Measurements from ENCODE around the gene VSNL1. TPM values are rescaled to one million over a fixed set of nuclear protein-coding genes. Genes with fewer than 3 reads are reported as not detected.

VSNL1 gene
- total and polyA plus RNA-seq, 2 donors (not counting 1 experiment from before 2014, with no cell fraction given), result 1.2 to 3.9 TPM

DNA sequence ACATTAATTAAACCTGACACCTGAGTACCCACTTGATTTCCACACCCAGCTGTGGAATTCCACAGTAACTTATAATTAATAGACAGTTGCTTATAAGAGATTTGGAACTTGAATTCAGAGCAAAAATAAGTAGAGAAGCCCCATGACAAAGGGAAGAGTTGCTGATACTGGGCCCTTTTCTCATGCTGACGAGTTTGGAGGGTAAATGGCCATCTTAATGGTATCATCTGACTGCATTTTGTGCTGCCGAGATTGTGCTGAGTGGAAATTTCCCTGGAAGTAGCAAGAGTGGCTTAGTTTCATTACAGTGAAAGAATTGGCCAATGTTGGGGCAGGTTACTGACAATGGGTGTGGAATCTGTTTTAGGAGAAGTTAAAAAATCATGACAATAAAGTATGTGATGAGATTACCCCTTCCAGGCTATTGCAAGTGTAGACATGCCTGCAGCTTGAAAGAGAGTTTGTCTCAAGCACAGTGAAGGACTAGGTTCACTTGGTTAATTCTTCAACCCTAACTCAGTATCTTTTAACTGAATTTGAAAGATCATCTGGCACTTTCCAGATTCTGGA lies 49.9 kb downstream of the VSNL1 start:
- Histone ChIP-seq H4K20me1 (ENCODE audit: control insufficient read depth, extremely low read depth, insufficient read depth, low read length) (no peaks in the 10 kb centered on the region), H3K79me2 (ENCODE audit: control insufficient read depth, insufficient read depth, low read length) (no peaks in the 10 kb centered on the region), H3K36me3 (ENCODE audit: control insufficient read depth, insufficient read depth, low read length) (no peaks in the 10 kb centered on the region), H2AFZ (ENCODE audit: low read length) (no peak overlapping the region), H3K4me1 (ENCODE audit: control insufficient read depth, extremely low read depth, insufficient read depth, low read length) (peaks cover 20% of the 10 kb centered on the region), H3K4me2 (ENCODE audit: extremely low read depth, insufficient read depth, low read length) (no peak overlapping the region), H3K4me3 (replicated peaks in 1 of 4; ENCODE audit: control extremely low read depth in 1 of 4, insufficient read depth in 1 of 4, low read depth in 3 of 4, low read length in 4 of 4) (no peak overlapping the region), H3K9ac (ENCODE audit: insufficient read depth, low read length) (no peak overlapping the region), H3K9me3 (ENCODE audit: control insufficient read depth, insufficient read depth, low read depth, low read length) (no peaks in the 10 kb centered on the region), H3K27me3 (ENCODE audit: control insufficient read depth, insufficient read depth, low read length) (no peaks in the 10 kb centered on the region), H3K27ac (ENCODE audit: insufficient read depth, low read length) (no peak overlapping the region)
- TF ChIP-seq EZH2 (IDR thresholded peaks at IDR 0.05; ENCODE audit: low read length, missing control alignments) (no peak), CTCF (conservative IDR thresholded peaks at IDR 0.05 in 1 of 2, IDR thresholded peaks at IDR 0.05 in 1 of 2; ENCODE audit: low read depth in 1 of 2, low read length in 2 of 2) (no peak)
- DNase-seq (ENCODE audit: low read depth in 2 of 2), result no peak

DNA sequence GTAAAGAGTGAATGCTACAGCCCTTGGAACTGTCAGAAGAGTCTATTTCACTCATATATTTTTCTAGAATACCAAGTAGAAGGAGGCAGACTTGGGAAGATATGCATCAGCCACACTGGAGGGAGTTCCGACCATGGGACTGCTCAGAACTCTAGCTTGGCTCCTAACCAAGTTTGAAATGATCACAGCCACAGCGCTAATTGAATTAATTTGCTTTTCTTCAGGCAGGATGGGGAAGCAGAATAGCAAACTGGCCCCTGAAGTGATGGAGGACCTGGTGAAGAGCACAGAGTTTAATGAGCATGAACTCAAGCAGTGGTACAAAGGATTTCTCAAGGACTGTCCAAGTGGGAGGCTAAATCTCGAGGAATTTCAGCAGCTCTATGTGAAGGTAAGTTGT lies 51.4 kb downstream of the VSNL1 start:
- TF ChIP-seq EZH2 (IDR thresholded peaks at IDR 0.05; ENCODE audit: low read length, missing control alignments) (no peak), CTCF (conservative IDR thresholded peaks at IDR 0.05 in 1 of 2, IDR thresholded peaks at IDR 0.05 in 1 of 2; ENCODE audit: low read depth in 1 of 2, low read length in 2 of 2) (no peak)
- Histone ChIP-seq H4K20me1 (ENCODE audit: control insufficient read depth, extremely low read depth, insufficient read depth, low read length) (no peaks in the 10 kb centered on the region), H3K9me3 (ENCODE audit: control insufficient read depth, insufficient read depth, low read depth, low read length) (no peaks in the 10 kb centered on the region), H2AFZ (ENCODE audit: low read length) (no peak overlapping the region), H3K36me3 (ENCODE audit: control insufficient read depth, insufficient read depth, low read length) (no peaks in the 10 kb centered on the region), H3K4me3 (replicated peaks in 1 of 4; ENCODE audit: control extremely low read depth in 1 of 4, insufficient read depth in 1 of 4, low read depth in 3 of 4, low read length in 4 of 4) (no peak overlapping the region), H3K27ac (ENCODE audit: insufficient read depth, low read length) (no peak overlapping the region), H3K4me2 (ENCODE audit: extremely low read depth, insufficient read depth, low read length) (no peak overlapping the region), H3K27me3 (ENCODE audit: control insufficient read depth, insufficient read depth, low read length) (no peaks in the 10 kb centered on the region), H3K79me2 (ENCODE audit: control insufficient read depth, insufficient read depth, low read length) (no peaks in the 10 kb centered on the region), H3K9ac (ENCODE audit: insufficient read depth, low read length) (no peak overlapping the region), H3K4me1 (ENCODE audit: control insufficient read depth, extremely low read depth, insufficient read depth, low read length) (peaks cover 24% of the 10 kb centered on the region)
- DNase-seq (ENCODE audit: low read depth in 2 of 2), result no peak

DNA sequence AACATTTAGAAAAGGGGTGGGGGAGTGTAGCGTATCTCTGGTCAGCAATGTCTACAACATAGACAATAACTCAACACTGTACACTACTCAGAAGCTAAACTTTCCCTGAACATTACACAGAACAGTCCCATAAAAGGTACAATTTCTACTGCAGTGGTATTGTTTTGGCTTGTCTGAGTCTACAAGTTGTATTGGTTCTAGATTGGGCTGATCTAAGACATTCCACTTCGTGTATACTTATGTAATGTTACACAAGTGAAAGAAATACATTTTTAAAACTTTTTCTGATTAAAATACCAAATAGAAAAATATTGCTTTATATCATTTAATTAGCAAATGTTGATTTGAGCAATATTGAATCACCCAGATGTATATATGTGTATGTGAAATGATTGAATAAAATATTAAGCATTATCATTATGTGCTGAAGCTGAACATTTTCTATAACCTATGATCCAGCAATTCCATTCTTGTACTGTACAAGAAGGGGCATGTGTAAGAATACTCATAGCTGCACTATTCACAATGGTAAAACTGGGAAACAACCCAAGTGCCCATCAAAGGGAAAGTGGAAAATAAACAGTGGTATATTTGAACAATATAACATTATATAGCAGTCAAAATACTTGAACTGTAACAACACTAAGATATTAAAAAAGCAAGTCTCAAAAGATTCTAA lies 52.4 kb downstream of the VSNL1 start:
- Histone ChIP-seq H3K27ac (ENCODE audit: insufficient read depth, low read length) (no peak overlapping the region), H3K9me3 (ENCODE audit: control insufficient read depth, insufficient read depth, low read depth, low read length) (no peaks in the 10 kb centered on the region), H3K4me2 (ENCODE audit: extremely low read depth, insufficient read depth, low read length) (no peak overlapping the region), H4K20me1 (ENCODE audit: control insufficient read depth, extremely low read depth, insufficient read depth, low read length) (no peaks in the 10 kb centered on the region), H3K4me1 (ENCODE audit: control insufficient read depth, extremely low read depth, insufficient read depth, low read length) (peaks cover 24% of the 10 kb centered on the region), H3K79me2 (ENCODE audit: control insufficient read depth, insufficient read depth, low read length) (no peaks in the 10 kb centered on the region), H2AFZ (ENCODE audit: low read length) (no peak overlapping the region), H3K4me3 (replicated peaks in 1 of 4; ENCODE audit: control extremely low read depth in 1 of 4, insufficient read depth in 1 of 4, low read depth in 3 of 4, low read length in 4 of 4) (no peak overlapping the region), H3K27me3 (ENCODE audit: control insufficient read depth, insufficient read depth, low read length) (no peaks in the 10 kb centered on the region), H3K9ac (ENCODE audit: insufficient read depth, low read length) (no peak overlapping the region), H3K36me3 (ENCODE audit: control insufficient read depth, insufficient read depth, low read length) (no peaks in the 10 kb centered on the region)
- TF ChIP-seq CTCF (conservative IDR thresholded peaks at IDR 0.05 in 1 of 2, IDR thresholded peaks at IDR 0.05 in 1 of 2; ENCODE audit: low read depth in 1 of 2, low read length in 2 of 2), result no peak
- no peak for TF ChIP-seq EZH2 (IDR thresholded peaks at IDR 0.05; ENCODE audit: low read length, missing control alignments)
- DNase-seq (ENCODE audit: low read depth in 2 of 2), result no peak

Data from fibroblast of lung (primary cell).